Liver (tissue), 3 donors: ENCODE measurements around the gene SRGAP2.
"Not testable (repeated sequence)": the region's sequence is repeated elsewhere in the genome, so short reads cannot be mapped to it uniquely, and the experiment has no call there.

Source experiments
- EGR1 ChIP-seq, 2 donors: IDR thresholded peaks; 2 replicates each; pipeline ENCODE4 v1.6.1; 2016 to 2018; ENCODE audit warnings: antibody characterized with exemption in 2 of 2, low read depth in 2 of 2
- GABPA ChIP-seq, 2 donors: IDR thresholded peaks in 1 of 2; conservative IDR thresholded peaks in 1 of 2; 2 replicates each; pipeline ENCODE4 v1.6.1; 2016; ENCODE audit warnings: antibody characterized with exemption in 2 of 2, mild to moderate bottlenecking in 1 of 2, moderate library complexity in 1 of 2
- JUND ChIP-seq, 2 donors: IDR thresholded peaks; 2 replicates each; pipeline ENCODE4 v1.6.1; 2016; ENCODE audit warnings: antibody characterized with exemption in 2 of 2
- NR2F2 ChIP-seq: IDR thresholded peaks from 2 replicates; pipeline ENCODE4 v1.6.1; 2016; ENCODE audit warnings: antibody characterized with exemption
- RAD21 ChIP-seq, 2 donors: IDR thresholded peaks; 2 replicates each; pipeline ENCODE4 v1.6.1; 2016; ENCODE audit warnings: antibody characterized with exemption in 2 of 2, mild to moderate bottlenecking in 2 of 2
- RXRA ChIP-seq, 2 donors: IDR thresholded peaks; 2 replicates each; pipeline ENCODE4 v1.6.1; 2017 to 2018; ENCODE audit warnings: antibody characterized with exemption in 2 of 2, mild to moderate bottlenecking in 1 of 2
- TAF1 ChIP-seq: conservative IDR thresholded peaks from 2 replicates; pipeline ENCODE4 v1.6.1; 2016; ENCODE audit warnings: antibody characterized with exemption, mild to moderate bottlenecking
- YY1 ChIP-seq: IDR thresholded peaks from 2 replicates; pipeline ENCODE4 v1.6.1; 2016; ENCODE audit warnings: antibody characterized with exemption, mild to moderate bottlenecking
- TF ChIP-seq, protein P1 (sequence below): fragments of 150-350 bp; IDR thresholded peaks from 2 replicates; pipeline ENCODE4 v1.5.1; 2017; ENCODE audit warnings: improper control_type of control experiment, low read depth, low read length; ENCODE audit not compliant: missing input control
- TF ChIP-seq, protein P2 (sequence below): IDR thresholded peaks from 2 replicates; pipeline ENCODE4 v1.6.1; 2016; ENCODE audit warnings: antibody characterized with exemption
- TF ChIP-seq, protein P3 (sequence below): IDR thresholded peaks from 2 replicates; pipeline ENCODE4 v1.6.1; 2016; ENCODE audit warnings: antibody characterized with exemption
- TF ChIP-seq, protein P4 (sequence below): IDR thresholded peaks from 2 replicates; pipeline ENCODE4 v1.6.1; 2016; ENCODE audit warnings: antibody characterized with exemption
- donor health status: healthy.
- donor health status: healthy.

DNA sequence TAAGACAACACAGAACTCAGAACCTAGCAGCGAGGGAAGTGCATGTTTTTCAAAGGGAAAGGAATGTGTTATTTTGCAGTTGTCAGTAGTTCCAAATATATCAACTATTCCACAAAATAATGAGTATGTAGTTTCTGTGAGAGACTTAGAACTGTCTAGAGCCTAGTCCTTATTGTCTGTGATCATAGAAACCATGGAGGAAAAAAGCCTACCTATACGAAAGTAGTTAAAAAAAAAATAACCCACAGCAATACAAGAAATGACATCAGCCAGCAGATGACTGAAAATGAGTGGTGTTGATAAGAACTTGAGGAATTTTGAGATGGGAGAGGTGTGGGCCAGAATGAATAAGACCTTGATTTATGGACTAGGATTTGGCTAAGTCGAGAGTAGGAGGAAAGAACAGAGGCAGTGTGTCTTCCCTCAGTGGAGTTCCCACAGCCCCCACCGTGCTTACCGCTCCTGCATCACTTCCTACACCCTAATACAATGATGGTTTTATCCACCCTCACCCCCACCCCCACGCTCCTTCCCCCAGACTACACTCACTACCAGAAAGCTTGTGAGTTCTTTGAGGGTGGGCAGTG is 20.9 kb downstream of the SRGAP2 start:
- not testable (repeated sequence) for TF ChIP-seq EGR1 (IDR thresholded peaks at IDR 0.05; ENCODE audit: low read depth in 2 of 2); JUND (IDR thresholded peaks at IDR 0.05); RXRA (IDR thresholded peaks at IDR 0.05); RAD21 (IDR thresholded peaks at IDR 0.05); TAF1; GABPA (IDR thresholded peaks at IDR 0.05 in 1 of 2, conservative IDR thresholded peaks at IDR 0.05 in 1 of 2); YY1; NR2F2
- TF ChIP-seq, protein P1, sequence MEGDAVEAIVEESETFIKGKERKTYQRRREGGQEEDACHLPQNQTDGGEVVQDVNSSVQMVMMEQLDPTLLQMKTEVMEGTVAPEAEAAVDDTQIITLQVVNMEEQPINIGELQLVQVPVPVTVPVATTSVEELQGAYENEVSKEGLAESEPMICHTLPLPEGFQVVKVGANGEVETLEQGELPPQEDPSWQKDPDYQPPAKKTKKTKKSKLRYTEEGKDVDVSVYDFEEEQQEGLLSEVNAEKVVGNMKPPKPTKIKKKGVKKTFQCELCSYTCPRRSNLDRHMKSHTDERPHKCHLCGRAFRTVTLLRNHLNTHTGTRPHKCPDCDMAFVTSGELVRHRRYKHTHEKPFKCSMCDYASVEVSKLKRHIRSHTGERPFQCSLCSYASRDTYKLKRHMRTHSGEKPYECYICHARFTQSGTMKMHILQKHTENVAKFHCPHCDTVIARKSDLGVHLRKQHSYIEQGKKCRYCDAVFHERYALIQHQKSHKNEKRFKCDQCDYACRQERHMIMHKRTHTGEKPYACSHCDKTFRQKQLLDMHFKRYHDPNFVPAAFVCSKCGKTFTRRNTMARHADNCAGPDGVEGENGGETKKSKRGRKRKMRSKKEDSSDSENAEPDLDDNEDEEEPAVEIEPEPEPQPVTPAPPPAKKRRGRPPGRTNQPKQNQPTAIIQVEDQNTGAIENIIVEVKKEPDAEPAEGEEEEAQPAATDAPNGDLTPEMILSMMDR: not testable (repeated sequence)
- TF ChIP-seq, protein P2, sequence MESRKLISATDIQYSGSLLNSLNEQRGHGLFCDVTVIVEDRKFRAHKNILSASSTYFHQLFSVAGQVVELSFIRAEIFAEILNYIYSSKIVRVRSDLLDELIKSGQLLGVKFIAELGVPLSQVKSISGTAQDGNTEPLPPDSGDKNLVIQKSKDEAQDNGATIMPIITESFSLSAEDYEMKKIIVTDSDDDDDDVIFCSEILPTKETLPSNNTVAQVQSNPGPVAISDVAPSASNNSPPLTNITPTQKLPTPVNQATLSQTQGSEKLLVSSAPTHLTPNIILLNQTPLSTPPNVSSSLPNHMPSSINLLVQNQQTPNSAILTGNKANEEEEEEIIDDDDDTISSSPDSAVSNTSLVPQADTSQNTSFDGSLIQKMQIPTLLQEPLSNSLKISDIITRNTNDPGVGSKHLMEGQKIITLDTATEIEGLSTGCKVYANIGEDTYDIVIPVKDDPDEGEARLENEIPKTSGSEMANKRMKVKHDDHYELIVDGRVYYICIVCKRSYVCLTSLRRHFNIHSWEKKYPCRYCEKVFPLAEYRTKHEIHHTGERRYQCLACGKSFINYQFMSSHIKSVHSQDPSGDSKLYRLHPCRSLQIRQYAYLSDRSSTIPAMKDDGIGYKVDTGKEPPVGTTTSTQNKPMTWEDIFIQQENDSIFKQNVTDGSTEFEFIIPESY: not testable (repeated sequence)
- TF ChIP-seq, protein P3, sequence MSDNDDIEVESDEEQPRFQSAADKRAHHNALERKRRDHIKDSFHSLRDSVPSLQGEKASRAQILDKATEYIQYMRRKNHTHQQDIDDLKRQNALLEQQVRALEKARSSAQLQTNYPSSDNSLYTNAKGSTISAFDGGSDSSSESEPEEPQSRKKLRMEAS: not testable (repeated sequence)
- TF ChIP-seq, protein P4, sequence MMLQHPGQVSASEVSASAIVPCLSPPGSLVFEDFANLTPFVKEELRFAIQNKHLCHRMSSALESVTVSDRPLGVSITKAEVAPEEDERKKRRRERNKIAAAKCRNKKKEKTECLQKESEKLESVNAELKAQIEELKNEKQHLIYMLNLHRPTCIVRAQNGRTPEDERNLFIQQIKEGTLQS: not testable (repeated sequence)
